K562 (cell line): ENCODE results near the gene PM20D2. TPM values are rescaled to one million over a fixed set of nuclear protein-coding genes. Genes with fewer than 3 reads are reported as not detected.

Source experiments
- CHD4 ChIP-seq: fragments of 200-600 bp; sonication (generic); IDR thresholded peaks from 3 replicates; pipeline ENCODE4 v1.6.1; 2012; ENCODE audit warnings: low read depth, mild to moderate bottlenecking, mixed read lengths, low read length, inconsistent platforms; ENCODE audit not compliant: insufficient read depth, insufficient replicate concordance, poor library complexity, severe bottlenecking
- GABPB1 ChIP-seq: sonication (generic); formaldehyde crosslinking; IDR thresholded peaks from 2 replicates; pipeline ENCODE4 v1.8.0; 2022; ENCODE audit warnings: mild to moderate bottlenecking, missing genetic modification reagents
- HMG20A ChIP-seq: fragments of 450-650 bp; formaldehyde crosslinking; conservative IDR thresholded peaks from 2 replicates; pipeline ENCODE4 v1.4.0; 2020; ENCODE audit warnings: mild to moderate bottlenecking, mixed read lengths
- NEUROD1 ChIP-seq: fragments of 150-350 bp; IDR thresholded peaks from 2 replicates; pipeline ENCODE4 v1.6.1; 2014; ENCODE audit warnings: borderline replicate concordance, low read length, low read depth; ENCODE audit not compliant: partially characterized antibody
- ZNF140 ChIP-seq: fragments of 250-450 bp; sonication (Bioruptor Pico); IDR thresholded peaks from 2 replicates; pipeline ENCODE4 v1.8.0; 2021; ENCODE audit warnings: moderate library complexity, mild to moderate bottlenecking, inconsistent platforms
- ZNF707 ChIP-seq: fragments of 250-450 bp; sonication (Bioruptor Pico); conservative IDR thresholded peaks from 2 replicates; pipeline ENCODE4 v1.8.0; 2022; ENCODE audit warnings: inconsistent platforms, mild to moderate bottlenecking, moderate library complexity
- polyA plus RNA-seq, 8 experiments: library from polyadenylated mRNA; depleted of rRNA in 4 of 8; stranded (reverse) in 5 of 8; unstranded in 3 of 8; fragments of >200 nt; fragmentation: Nextera tagmentation in 2 of 8; fragmentation: Illumina TruSeq in 1 of 8; extraction: Ambion mirVana in 2 of 8; extraction: Trizol in 1 of 8; gene quantifications; 2 replicates each; pipeline versions ENCODE4 v1.2.1 to v1.2.3, GENCODE V29; 2011 to 2014; ENCODE audit warnings: inconsistent platforms in 1 of 8, missing spikeins in 1 of 8
- total RNA-seq, 7 experiments: library from RNA; depleted of rRNA in 6 of 7; stranded (reverse); fragments of >200 nt in 6 of 7; fragmentation: Illumina TruSeq in 2 of 7; extraction: Trizol in 2 of 7; gene quantifications; 2 replicates each; pipeline versions ENCODE4 v1.2.1 to v1.2.3, GENCODE V29; 2011 to 2021; ENCODE audit warnings: low replicate concordance in 1 of 7
- TF ChIP-seq, protein P1 (sequence below), 2 experiments: fragments of 450-650 bp in 1 of 2; sonication (generic) in 1 of 2; formaldehyde crosslinking in 1 of 2; IDR thresholded peaks; 2 replicates each; pipeline versions ENCODE4 v1.7.1 to v1.9.0; 2016 to 2022; ENCODE audit warnings: inconsistent platforms in 1 of 2, mild to moderate bottlenecking in 1 of 2, missing genetic modification reagents in 1 of 2
- TF ChIP-seq, protein P2 (sequence below): fragments of 250-450 bp; sonication (Bioruptor Pico); IDR thresholded peaks from 2 replicates; pipeline ENCODE4 v1.4.0; 2020; ENCODE audit warnings: mild to moderate bottlenecking, moderate library complexity, borderline replicate concordance

Gene PM20D2
- total and polyA plus RNA-seq, 9 of the 15 experiments (the other 6 are each of a cell fraction or from before 2014, with no cell fraction given), result 0.30 to 2.6 (median 1.00) TPM

DNA sequence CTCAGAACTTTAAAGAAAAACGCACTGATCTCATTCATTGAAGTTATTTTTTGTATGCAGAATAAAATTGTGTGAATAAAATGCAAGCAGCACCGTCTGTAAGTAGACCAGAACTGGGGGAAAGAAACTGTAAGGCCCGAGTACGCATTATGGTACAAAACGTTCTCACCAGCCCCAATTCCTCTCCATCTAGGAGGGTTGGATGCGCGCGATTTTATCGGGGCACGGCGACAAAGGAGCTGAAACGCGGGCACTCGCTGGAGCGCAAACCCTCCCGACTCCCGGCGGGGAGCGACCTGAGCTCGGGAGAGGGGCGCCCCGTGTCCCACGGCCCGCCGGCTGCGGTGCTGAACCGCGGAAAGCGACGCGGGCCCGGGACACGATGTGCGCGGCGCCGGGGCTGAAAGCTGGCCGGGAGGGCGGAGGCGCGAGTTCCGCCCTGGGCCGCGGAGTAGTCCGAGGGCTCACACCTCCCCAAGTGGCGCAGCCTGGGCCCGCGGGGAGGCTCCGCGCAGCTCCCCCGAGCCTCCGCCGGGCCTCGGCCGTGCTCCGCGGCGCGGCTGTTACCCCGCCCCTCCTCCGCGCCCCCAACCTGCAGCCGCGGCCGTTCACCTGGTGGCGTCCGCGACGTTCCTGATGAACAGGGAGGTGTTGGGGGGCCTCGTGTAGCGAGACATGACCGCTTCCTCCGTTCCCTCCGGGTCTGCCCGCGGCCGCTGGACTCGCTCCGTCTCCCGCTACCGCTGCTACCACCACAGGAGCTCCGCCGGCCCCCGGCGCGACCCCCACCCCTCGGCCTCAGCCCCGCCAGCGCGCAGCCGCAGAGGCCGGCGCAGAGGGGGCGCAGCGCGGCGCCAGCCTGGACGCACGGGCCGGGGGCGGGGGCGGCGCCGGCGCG is 28.4 kb upstream of the PM20D2 start, which contains the start of gene SRSF12 (continued):
- TF ChIP-seq, protein P1, sequence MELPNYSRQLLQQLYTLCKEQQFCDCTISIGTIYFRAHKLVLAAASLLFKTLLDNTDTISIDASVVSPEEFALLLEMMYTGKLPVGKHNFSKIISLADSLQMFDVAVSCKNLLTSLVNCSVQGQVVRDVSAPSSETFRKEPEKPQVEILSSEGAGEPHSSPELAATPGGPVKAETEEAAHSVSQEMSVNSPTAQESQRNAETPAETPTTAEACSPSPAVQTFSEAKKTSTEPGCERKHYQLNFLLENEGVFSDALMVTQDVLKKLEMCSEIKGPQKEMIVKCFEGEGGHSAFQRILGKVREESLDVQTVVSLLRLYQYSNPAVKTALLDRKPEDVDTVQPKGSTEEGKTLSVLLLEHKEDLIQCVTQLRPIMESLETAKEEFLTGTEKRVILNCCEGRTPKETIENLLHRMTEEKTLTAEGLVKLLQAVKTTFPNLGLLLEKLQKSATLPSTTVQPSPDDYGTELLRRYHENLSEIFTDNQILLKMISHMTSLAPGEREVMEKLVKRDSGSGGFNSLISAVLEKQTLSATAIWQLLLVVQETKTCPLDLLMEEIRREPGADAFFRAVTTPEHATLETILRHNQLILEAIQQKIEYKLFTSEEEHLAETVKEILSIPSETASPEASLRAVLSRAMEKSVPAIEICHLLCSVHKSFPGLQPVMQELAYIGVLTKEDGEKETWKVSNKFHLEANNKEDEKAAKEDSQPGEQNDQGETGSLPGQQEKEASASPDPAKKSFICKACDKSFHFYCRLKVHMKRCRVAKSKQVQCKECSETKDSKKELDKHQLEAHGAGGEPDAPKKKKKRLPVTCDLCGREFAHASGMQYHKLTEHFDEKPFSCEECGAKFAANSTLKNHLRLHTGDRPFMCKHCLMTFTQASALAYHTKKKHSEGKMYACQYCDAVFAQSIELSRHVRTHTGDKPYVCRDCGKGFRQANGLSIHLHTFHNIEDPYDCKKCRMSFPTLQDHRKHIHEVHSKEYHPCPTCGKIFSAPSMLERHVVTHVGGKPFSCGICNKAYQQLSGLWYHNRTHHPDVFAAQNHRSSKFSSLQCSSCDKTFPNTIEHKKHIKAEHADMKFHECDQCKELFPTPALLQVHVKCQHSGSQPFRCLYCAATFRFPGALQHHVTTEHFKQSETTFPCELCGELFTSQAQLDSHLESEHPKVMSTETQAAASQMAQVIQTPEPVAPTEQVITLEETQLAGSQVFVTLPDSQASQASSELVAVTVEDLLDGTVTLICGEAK (IDR thresholded peaks at IDR 0.05), result no peak
- TF ChIP-seq, protein P1 (CRISPR knock-in tag; IDR thresholded peaks at IDR 0.05), result no peak
- TF ChIP-seq NEUROD1, result no peak
- TF ChIP-seq CHD4, result no peak
- no peak for TF ChIP-seq ZNF707
- TF ChIP-seq, protein P2, sequence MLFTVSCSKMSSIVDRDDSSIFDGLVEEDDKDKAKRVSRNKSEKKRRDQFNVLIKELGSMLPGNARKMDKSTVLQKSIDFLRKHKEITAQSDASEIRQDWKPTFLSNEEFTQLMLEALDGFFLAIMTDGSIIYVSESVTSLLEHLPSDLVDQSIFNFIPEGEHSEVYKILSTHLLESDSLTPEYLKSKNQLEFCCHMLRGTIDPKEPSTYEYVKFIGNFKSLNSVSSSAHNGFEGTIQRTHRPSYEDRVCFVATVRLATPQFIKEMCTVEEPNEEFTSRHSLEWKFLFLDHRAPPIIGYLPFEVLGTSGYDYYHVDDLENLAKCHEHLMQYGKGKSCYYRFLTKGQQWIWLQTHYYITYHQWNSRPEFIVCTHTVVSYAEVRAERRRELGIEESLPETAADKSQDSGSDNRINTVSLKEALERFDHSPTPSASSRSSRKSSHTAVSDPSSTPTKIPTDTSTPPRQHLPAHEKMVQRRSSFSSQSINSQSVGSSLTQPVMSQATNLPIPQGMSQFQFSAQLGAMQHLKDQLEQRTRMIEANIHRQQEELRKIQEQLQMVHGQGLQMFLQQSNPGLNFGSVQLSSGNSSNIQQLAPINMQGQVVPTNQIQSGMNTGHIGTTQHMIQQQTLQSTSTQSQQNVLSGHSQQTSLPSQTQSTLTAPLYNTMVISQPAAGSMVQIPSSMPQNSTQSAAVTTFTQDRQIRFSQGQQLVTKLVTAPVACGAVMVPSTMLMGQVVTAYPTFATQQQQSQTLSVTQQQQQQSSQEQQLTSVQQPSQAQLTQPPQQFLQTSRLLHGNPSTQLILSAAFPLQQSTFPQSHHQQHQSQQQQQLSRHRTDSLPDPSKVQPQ (CRISPR knock-in tag), result no peak
- no peak for TF ChIP-seq ZNF140
- no peak for TF ChIP-seq GABPB1 (CRISPR knock-in tag)
- TF ChIP-seq HMG20A (CRISPR knock-in tag), result no peak
